Measurements from ENCODE around the gene MSANTD1.

MSANTD1 gene

DNA sequence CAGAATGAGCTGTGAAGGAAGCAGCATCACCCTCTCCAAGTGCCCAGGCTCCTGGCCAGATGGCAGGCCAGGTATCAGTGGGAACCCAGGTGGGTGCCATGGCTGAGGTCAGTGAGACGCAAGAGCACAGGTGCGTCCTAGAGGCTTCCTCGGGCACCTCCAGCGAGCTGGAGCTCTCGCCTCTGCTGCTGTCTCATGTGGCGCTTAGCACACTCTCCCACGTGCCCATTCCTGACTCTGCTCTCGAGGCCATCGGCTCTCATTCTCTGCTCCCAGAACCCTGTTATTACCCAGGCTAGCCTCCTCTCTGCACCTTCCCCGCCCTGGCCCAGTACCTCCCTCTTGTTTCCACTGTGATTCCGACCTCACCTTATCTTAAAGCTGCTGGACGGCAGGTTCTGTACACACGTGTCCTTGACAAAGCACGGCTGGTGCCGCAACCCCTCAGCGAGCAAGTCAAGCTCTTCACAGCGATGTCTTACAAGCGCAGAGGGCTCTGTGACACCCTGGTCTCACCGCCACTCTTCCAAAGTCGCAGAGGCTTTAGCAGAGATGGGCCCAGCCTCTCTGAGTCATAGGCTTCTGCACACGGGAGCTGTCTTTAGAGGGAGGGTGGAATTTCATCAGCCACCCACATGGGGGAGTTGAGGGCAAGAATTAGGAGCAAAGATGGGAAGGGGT, 15.4 kb upstream of the MSANTD1 start:
- DNase-seq: no peak

DNA sequence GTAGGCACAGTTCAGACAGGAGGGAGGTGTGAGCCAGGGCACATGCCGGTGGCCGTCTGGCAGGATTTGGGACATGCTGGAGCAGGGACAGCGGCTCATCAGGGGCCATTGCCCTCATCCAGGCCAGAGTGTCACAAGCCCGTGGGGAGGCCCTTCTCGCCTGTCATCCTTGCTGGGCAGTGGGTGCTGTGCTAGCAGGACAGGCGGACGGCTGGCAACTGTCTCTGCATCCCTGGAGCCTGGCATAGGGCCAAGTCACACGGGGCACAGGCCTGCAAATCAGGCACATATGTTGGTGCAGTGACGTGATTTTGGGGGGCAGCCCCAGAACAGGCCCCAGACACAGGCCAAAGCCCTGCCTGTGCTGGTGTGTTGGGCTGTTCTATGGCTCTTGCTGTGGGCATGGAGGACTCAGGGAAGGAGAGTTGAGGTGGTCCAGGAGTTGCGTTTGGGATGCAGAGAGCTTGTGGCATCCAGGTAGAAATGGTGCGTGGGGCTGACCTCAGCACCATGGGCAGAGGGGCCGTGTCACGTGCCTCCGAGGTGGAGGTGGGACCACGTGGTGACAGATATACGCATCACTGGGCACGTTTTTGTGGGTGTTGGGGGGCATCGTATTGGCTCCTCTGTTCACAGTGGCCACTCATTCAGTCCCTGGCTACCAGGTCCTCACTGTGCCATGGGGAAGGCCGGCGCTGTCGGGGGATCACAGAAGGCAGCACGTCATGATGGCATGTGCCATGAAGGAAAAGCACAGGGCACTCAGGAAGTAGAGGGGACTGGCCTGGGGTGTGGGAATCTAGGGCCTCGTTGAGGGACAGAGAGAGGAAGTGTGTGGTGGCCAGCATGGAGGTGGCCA, 14.6 kb upstream of the MSANTD1 start:
- no peak for DNase-seq

DNA sequence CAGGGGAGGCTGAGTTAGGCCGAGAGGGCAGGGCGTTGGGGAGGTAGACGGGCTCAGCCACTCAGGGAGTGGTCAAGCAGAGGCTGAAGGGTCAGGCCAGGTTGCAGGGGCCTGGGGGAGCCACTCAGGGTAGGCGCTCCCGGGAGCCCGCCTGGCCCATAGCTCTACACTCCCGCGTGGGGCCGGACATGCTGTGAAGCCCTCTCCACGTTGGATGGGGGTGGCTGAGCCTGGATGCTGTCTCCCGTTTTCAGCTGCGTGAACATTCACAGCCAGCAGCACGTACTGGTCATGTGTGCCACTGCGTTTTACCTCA, 14.0 kb upstream of the MSANTD1 start:
- no peak for DNase-seq

DNA sequence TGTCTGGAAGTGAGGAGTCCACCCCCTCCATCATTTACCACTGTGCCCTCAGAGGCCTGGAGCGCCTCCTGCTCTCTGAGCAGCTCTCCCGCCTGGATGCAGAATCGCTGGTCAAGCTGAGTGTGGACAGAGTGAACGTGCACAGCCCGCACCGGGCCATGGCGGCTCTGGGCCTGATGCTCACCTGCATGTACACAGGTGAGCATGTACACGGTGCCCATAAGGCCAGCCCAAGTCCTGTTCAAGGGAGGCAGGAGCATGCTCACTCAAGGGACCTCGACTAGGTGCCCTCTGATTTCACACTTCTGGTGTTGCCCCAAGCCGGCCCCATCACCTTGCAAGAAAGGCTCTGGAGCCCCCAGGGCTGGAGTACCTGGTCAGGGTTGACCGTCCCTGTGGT, 13.4 kb upstream of the MSANTD1 start:
- no peak for DNase-seq

DNA sequence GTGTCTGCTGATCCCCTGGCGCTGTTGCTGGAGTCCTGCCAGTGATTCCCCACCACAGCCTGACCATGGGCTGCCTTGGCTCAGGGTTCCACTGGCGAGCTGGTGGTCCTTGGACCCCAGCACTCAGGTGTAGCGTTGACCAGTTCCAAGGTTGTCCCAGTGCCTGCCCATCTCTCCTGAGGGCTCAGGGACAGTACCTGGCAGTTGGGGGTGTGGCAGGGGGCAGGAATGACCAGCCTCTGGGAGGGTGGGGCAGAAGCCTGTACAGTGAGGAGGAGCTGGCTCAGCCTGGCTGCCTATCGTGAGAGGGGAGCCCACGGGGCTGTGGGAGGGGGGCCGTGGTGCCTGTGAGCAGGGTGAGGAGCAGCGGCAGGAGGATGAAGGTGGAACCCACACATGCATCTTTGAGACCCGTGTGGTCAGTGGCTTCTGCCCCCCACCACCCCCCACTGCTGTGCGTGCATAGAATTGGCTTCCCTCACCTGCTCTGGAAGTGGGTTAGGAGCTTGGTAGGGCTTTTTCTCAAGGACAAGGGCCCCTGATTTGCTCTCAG, 12.6 kb upstream of the MSANTD1 start:
- DNase-seq: no peak

DNA sequence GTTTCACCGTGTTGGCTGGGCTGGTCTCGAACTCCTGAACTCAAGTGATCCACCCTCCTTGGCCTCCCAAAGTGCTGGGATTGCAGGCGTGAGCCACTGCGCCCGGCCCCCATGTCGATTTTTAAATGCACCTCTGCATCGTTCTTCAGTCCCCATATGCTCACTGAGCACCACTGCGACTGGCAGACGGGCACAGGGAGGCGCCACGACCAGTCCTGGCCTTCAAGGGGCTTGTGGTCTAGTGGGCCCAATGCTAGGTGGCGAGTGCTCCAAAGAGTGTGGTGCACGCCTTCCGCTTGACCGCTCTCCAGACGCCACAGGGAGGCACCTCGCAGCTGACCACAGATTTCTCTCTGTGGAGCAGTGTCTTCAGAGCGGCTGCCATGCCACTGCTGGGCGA, 11.7 kb upstream of the MSANTD1 start:
- no peak for DNase-seq

DNA sequence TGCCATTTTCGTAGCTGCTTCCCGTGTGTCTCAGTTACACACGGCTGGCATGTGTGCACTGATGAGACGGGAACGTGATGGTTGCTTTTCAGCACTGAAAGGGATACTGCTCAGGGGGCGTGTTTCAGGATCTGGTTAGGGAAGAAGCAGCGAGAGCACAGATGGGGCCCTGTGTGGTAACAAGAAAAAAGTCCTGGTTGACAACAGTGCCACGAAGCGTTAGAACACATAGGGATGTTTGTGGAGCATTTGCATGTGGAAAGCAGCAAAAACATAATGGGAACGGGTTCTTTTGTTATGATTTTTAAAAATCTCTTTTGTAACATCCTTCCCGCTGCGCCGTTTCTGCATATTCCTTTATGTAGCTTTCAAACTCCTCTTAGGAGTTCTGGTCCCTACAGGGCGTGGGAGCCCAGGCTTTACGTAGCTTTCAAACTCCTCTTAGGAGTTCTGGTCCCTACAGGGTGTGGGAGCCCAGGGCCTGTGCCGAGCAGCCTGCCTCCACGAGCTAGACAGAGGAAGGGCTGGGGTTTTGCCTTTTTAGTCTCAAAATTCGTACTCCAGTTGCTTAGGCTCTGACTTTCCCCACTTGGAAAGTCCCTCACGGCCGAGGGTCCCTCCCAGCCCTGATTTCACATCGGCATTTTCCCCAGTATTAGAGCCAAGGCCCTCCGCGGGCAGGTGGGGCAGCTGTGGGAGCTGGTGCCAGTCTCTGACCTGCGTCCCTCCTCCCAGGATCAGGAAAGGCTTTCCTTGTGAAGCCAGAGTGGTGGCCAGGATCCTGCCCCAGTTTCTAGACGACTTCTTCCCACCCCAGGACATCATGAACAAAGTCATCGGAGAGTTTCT, 11.0 kb upstream of the MSANTD1 start:
- no peak for DNase-seq

DNA sequence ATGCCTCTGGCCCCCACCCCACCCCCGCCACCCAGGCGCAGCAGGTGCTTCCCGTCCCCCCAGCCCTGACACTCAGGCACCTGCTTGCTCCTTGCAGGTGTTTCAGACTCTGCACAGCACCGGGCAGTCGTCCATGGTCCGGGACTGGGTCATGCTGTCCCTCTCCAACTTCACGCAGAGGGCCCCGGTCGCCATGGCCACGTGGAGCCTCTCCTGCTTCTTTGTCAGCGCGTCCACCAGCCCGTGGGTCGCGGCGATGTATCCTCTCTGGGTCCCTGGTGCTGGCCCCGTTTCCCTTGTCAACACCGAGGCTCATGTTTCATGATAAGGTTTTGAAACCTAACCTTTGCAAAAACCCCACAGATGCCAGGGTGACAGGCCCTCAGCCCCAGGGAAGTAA, 10.2 kb upstream of the MSANTD1 start:
- no peak for DNase-seq

DNA sequence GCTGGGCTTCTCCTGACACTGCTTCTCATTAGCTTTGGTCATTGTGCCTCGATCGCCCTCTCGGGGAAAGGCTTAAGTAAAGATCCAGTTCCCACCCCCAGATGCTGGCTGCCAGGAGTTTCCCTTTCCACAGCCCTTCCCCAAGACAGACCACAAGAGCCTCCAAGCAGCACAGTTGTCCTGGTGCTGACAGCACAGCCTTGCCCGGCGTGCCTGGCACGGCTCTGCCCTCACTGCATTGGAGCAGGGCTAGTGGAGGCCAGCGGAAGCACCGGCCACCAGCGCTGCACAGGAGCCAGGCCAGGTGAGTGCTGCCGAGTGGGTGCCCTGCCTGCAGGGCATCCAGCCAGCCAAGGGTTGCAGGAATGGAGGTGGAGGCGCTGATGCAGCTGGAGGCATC, 9.7 kb upstream of the MSANTD1 start:
- no peak for DNase-seq

DNA sequence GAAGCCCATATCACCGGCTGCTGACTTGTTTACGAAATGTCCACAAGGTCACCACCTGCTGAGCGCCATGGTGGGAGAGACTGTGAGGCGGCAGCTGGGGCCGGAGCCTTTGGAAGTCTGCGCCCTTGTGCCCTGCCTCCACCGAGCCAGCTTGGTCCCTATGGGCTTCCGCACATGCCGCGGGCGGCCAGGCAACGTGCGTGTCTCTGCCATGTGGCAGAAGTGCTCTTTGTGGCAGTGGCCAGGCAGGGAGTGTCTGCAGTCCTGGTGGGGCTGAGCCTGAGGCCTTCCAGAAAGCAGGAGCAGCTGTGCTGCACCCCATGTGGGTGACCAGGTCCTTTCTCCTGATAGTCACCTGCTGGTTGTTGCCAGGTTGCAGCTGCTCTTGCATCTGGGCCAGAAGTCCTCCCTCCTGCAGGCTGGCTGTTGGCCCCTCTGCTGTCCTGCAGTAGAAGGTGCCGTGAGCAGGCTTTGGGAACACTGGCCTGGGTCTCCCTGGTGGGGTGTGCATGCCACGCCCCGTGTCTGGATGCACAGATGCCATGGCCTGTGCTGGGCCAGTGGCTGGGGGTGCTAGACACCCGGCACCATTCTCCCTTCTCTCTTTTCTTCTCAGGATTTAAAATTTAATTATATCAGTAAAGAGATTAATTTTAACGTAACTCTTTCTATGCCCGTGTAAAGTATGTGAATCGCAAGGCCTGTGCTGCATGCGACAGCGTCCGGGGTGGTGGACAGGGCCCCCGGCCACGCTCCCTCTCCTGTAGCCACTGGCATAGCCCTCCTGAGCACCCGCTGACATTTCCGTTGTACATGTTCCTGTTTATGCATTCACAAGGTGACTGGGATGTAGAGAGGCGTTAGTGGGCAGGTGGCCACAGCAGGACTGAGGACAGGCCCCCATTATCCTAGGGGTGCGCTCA, 8.7 kb upstream of the MSANTD1 start:
- DNase-seq: no peak

DNA sequence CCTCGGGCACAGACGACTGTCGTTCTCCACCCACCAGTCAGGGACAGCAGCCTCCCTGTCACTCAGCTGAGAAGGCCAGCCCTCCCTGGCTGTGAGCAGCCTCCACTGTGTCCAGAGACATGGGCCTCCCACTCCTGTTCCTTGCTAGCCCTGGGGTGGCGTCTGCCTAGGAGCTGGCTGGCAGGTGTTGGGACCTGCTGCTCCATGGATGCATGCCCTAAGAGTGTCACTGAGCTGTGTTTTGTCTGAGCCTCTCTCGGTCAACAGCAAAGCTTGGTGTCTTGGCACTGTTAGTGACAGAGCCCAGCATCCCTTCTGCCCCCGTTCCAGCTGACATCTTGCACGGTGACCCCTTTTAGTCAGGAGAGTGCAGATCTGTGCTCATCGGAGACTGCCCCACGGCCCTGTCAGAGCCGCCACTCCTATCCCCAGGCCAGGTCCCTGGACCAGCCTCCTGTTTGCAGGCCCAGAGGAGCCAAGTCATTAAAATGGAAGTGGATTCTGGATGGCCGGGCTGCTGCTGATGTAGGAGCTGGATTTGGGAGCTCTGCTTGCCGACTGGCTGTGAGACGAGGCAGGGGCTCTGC, 7.9 kb upstream of the MSANTD1 start:
- no peak for DNase-seq

DNA sequence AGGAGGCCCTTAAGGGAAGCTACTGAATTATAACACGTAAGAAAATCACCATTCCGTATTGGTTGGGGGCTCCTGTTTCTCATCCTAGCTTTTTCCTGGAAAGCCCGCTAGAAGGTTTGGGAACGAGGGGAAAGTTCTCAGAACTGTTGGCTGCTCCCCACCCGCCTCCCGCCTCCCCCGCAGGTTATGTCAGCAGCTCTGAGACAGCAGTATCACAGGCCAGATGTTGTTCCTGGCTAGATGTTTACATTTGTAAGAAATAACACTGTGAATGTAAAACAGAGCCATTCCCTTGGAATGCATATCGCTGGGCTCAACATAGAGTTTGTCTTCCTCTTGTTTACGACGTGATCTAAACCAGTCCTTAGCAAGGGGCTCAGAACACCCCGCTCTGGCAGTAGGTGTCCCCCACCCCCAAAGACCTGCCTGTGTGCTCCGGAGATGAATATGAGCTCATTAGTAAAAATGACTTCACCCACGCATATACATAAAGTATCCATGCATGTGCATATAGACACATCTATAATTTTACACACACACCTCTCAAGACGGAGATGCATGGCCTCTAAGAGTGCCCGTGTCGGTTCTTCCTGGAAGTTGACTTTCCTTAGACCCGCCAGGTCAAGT, 6.9 kb upstream of the MSANTD1 start:
- peak; percentile 91 for DNase-seq

DNA sequence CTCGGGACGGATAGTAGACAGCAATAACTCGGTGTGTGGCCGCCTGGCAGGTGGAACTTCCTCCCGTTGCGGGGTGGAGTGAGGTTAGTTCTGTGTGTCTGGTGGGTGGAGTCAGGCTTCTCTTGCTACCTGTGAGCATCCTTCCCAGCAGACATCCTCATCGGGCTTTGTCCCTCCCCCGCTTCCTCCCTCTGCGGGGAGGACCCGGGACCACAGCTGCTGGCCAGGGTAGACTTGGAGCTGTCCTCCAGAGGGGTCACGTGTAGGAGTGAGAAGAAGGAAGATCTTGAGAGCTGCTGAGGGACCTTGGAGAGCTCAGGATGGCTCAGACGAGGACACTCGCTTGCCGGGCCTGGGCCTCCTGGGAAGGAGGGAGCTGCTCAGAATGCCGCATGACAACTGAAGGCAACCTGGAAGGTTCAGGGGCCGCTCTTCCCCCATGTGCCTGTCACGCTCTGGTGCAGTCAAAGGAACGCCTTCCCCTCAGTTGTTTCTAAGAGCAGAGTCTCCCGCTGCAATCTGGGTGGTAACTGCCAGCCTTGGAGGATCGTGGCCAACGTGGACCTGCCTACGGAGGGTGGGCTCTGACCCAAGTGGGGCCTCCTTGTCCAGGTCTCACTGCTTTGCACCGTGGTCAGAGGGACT, 5.7 kb upstream of the MSANTD1 start:
- DNase-seq: no peak

DNA sequence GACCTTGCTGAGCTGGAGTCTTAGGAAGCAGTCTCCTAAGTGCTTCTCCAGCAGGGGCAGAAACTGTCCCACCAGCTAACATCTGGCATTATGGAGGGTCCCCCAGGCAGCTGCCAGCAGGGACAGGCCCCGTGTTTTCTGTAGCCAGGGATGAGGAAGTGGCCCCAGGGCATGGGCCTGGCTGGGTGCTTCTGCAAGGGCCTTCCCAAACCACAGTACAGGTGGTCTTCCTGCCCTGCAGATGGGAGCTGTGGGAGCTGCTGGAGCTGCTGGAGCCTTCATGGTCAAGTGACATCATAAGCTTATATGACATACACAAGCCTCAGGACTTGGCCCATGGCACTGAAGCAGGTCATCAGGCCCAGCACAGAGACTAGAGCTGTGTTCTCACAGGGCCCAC, 5.0 kb upstream of the MSANTD1 start:
- DNase-seq: no peak

DNA sequence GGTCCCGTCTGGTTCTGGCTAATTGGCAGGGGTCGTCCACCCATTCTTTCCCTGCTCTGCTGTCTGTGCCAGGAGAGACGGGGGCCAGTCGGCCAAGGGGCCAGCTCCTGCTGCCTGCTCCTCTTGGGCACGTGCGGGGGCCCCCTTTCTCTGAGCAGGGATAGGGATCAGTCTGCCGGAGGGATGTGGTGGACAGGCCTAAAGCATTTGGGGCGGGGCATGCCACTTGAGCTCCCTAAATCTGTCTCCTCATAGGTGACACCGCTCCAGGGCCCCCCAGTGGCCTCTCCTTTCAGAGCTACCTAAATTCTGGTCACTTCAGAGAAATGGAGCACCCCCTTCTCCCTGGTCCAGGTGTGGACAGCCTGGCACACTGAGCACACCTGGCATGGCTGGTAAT, 4.2 kb upstream of the MSANTD1 start:
- DNase-seq: no peak

DNA sequence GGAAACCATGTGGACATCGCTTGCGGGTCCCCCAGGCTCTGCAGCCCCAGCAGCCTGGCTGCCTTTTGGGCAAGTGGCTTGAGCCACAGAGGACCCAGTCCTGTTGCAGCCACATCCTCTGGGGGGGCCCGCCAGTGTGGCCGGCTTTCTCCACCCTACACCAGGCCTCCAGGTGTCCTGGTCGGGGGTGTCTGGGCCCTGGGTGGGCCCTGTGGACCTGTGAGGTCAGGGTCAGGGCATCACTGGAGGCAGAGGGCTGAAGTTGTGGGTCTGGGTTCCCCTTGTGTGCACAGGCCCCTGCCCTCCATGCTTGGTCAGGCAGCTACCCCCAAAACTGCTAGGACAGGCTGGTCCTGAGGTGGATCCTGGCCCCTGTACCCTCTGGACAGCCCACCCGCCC, 3.3 kb upstream of the MSANTD1 start:
- DNase-seq: no peak

DNA sequence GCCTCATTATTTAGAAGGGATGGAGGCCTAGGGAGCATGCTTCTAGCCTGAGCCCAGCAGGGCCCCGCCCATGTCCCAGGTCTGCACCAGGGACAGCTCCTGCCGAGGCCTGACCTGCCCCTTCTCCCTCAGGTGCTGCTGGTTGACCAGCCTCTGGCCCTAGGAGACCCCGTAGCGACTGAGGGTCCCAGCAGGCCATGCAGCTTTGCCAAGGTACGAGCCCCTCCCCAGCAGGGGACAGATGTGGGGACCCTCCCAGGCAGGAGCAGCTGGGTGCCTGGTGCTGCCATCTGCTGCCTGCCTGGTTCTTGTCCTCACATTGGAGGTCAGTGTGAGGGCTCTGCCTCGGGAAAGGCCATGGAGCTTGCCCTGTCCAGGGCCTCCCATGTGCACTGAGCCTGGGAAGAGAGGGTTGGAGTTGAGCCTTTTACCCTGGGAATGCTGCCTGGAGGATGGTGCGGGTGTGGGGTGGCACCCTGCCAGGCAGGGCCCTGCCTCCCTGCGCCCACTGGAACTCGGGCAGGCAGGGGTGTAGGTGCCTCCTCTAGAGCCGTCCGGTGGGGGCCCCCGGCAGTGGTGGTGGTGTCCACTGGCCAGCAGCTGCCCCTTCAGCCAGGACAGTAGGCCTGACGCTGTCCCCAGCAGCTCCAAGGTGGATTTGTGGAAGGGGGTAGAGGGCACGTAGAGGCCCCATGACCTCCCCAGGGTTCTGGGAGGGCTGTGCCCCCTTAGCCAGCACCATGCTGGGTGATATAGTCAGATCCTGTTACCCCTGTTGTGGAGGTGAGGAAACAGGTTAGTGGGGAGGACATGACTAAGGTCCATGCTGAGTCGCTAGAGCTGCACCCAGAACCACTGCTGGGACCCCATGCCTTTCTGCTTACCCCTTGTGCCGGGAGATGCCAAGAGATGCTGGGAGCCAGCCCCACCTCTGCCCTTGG, 2.2 kb upstream of the MSANTD1 start:
- no peak for DNase-seq

DNA sequence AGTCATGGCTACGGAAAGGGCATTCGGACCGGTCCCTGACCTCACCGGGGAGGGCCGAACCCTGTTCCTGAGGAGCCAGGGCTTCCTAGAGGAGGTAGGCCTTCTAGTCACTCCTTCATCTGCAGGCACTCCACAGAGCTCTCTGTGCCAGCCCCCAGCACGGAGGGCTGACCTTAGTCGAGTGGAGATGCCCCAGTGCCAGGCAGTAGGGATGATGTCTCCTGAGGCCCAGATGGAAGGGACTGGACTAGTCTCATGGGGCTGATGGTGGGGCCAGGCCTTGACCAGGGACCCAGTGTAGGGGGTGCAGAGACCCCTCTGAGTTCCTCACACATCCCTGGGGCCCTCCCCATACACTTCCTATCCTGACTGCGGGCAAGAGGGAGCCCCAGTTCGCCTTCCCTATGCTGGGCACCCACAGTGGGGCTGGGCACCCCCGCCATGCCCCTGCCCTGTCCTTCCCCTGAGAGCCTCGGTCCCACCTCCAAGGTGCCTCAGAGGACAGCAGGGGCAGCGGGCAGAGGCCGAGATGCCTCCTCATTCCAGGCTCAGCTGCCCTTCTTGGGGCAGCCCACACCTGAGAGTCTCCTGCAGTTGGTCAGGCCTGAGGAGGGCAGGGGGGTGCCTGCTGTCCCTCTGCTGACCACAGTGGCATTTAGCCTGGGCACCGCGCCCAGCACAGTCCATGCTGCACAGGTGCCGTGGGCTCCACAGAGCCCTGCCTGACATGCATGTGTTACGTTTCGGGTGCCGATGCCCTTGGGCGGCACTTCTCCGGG, 1.4 kb upstream of the MSANTD1 start:
- DNase-seq: no peak

DNA sequence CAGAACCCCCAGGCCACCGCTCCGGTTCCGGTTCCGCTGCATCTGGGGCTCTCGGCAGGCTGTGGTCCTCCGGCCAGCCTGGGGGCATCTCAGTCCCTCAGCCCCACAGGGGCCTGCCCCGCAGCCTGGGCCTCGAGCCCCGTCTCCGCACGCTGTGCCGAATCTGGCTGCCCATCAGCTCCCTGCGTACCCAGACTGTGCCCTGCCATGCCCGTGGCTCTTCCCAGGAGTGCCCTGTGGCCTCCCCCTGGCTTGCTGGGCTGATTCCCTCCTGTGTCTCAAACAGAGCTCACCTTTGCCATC, 830 bp upstream of the MSANTD1 start:
- no peak for DNase-seq

Data from femur (tissue), 1 donor.